Neural cell (in vitro differentiated cells): ENCODE measurements around the gene DNAJB2.

Experiments used
- CTCF ChIP-seq: fragments of 450-650 bp; IDR thresholded peaks from 2 replicates; pipeline ENCODE4 v1.5.1; 2014; ENCODE audit warnings: antibody characterized with exemption, mild to moderate bottlenecking, moderate library complexity; ENCODE audit not compliant: poor library complexity, severe bottlenecking
- EP300 ChIP-seq: fragments of 450-650 bp; conservative IDR thresholded peaks from 2 replicates; pipeline ENCODE4 v1.6.1; 2014; ENCODE audit warnings: antibody characterized with exemption, mild to moderate bottlenecking, moderate library complexity; ENCODE audit not compliant: poor library complexity, severe bottlenecking
- EZH2 ChIP-seq: fragments of 200-600, 300-800 bp; shearing (Covaris generic), sonication (generic); IDR thresholded peaks from 2 replicates; pipeline ENCODE4 v1.6.1; 2014; ENCODE audit warnings: antibody characterized with exemption, low read length, borderline replicate concordance, mild to moderate bottlenecking; ENCODE audit not compliant: insufficient read depth, poor library complexity, severe bottlenecking
- MXI1 ChIP-seq: fragments of 450-650 bp; conservative IDR thresholded peaks from 2 replicates; pipeline ENCODE4 v1.6.1; 2014; ENCODE audit warnings: antibody characterized with exemption, mild to moderate bottlenecking; ENCODE audit not compliant: poor library complexity, severe bottlenecking
- POLR2AphosphoS5 ChIP-seq: IDR thresholded peaks from 2 replicates; pipeline ENCODE4 v1.6.1; 2012
- RAD21 ChIP-seq: fragments of 450-650 bp; conservative IDR thresholded peaks from 2 replicates; pipeline ENCODE4 v1.6.1; 2014; ENCODE audit warnings: antibody characterized with exemption, mild to moderate bottlenecking, moderate library complexity
- TF ChIP-seq, protein P1 (sequence below): IDR thresholded peaks from 2 replicates; pipeline ENCODE4 v1.6.1; 2012; ENCODE audit warnings: borderline replicate concordance

GRCh38 chr2:219279151-219279915 lies at the start of gene DNAJB2:
- TF ChIP-seq RAD21 = no peak
- TF ChIP-seq CTCF = no peak
- TF ChIP-seq, protein P1, sequence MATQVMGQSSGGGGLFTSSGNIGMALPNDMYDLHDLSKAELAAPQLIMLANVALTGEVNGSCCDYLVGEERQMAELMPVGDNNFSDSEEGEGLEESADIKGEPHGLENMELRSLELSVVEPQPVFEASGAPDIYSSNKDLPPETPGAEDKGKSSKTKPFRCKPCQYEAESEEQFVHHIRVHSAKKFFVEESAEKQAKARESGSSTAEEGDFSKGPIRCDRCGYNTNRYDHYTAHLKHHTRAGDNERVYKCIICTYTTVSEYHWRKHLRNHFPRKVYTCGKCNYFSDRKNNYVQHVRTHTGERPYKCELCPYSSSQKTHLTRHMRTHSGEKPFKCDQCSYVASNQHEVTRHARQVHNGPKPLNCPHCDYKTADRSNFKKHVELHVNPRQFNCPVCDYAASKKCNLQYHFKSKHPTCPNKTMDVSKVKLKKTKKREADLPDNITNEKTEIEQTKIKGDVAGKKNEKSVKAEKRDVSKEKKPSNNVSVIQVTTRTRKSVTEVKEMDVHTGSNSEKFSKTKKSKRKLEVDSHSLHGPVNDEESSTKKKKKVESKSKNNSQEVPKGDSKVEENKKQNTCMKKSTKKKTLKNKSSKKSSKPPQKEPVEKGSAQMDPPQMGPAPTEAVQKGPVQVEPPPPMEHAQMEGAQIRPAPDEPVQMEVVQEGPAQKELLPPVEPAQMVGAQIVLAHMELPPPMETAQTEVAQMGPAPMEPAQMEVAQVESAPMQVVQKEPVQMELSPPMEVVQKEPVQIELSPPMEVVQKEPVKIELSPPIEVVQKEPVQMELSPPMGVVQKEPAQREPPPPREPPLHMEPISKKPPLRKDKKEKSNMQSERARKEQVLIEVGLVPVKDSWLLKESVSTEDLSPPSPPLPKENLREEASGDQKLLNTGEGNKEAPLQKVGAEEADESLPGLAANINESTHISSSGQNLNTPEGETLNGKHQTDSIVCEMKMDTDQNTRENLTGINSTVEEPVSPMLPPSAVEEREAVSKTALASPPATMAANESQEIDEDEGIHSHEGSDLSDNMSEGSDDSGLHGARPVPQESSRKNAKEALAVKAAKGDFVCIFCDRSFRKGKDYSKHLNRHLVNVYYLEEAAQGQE = peak; percentile 50
- no peak for TF ChIP-seq EZH2
- peak; percentile 57 for TF ChIP-seq EP300
- TF ChIP-seq POLR2AphosphoS5 = peak; percentile 77
- peak; percentile 71 for TF ChIP-seq MXI1
